Suprapubic skin (tissue), 4 donors: Measurements from ENCODE around the gene CELF5. TPM values are rescaled to one million over a fixed set of nuclear protein-coding genes. Genes with fewer than 3 reads are reported as not detected.
"Not testable (repeated sequence)": the region's sequence is repeated elsewhere in the genome, so short reads cannot be mapped to it uniquely, and the experiment has no call there.

Source experiments
- DNase-seq, 2 donors: peaks; one replicate each; pipeline ENCODE4 v3.0.0-alpha.2; 2019; ENCODE audit warnings: low spot score in 2 of 2
- H3K27ac ChIP-seq: fragments of 200-600 bp; sonication (generic); one replicate; pipeline ENCODE4 v1.5.1; 2019
- H3K27me3 ChIP-seq: fragments of 200-600 bp; sonication (generic); one replicate; pipeline ENCODE4 v1.5.1; 2019
- H3K36me3 ChIP-seq: fragments of 200-600 bp; sonication (generic); one replicate; pipeline ENCODE4 v1.5.1; 2019
- H3K4me1 ChIP-seq: fragments of 200-600 bp; sonication (generic); one replicate; pipeline ENCODE4 v1.5.1; 2019
- H3K4me3 ChIP-seq: fragments of 200-600 bp; sonication (generic); one replicate; pipeline ENCODE4 v1.5.1; 2019; ENCODE audit warnings: mild to moderate bottlenecking
- H3K9me3 ChIP-seq: fragments of 200-600 bp; sonication (generic); one replicate; pipeline ENCODE4 v1.5.1; 2019
- EP300 ChIP-seq: sonication (generic); formaldehyde crosslinking; IDR thresholded peaks from one replicate; pipeline ENCODE4 v1.6.1; 2017; ENCODE audit warnings: antibody characterized with exemption
- POLR2A ChIP-seq, 2 donors: fragments of 450-650 bp; IDR thresholded peaks; one replicate each; pipeline ENCODE4 v1.6.1; 2017; ENCODE audit warnings: antibody characterized with exemption in 2 of 2, mild to moderate bottlenecking in 2 of 2, moderate library complexity in 2 of 2
- POLR2AphosphoS5 ChIP-seq, 3 donors: sonication (generic); formaldehyde crosslinking; IDR thresholded peaks; one replicate each; pipeline ENCODE4 v1.6.1; 2017; ENCODE audit warnings: antibody characterized with exemption in 3 of 3
- WGBS: methylation state at CpG from one replicate; pipeline ENCODE4 v1.1.5; 2018; 5-methylcytosine and 5-hydroxymethylcytosine counted together
- total RNA-seq, 4 donors: library from RNA; depleted of rRNA; stranded (reverse); fragments of >200 nt; gene quantifications; one replicate each; pipeline ENCODE4 v1.1.0, GENCODE V29; 2016
- TF ChIP-seq, protein P1 (sequence below), 2 donors: fragments of 200-600 bp in 1 of 2; fragments of 450-650 bp in 1 of 2; sonication (generic) in 1 of 2; IDR thresholded peaks; one replicate each; pipeline ENCODE4 v1.5.1; 2016 to 2019; ENCODE audit warnings: antibody characterized with exemption in 2 of 2, mild to moderate bottlenecking in 1 of 2, moderate library complexity in 1 of 2

CELF5 gene
- total RNA-seq, 4 donors from 2014 or later: 0.17 to 0.87 (median 0.64) TPM; not detected in 1

DNA sequence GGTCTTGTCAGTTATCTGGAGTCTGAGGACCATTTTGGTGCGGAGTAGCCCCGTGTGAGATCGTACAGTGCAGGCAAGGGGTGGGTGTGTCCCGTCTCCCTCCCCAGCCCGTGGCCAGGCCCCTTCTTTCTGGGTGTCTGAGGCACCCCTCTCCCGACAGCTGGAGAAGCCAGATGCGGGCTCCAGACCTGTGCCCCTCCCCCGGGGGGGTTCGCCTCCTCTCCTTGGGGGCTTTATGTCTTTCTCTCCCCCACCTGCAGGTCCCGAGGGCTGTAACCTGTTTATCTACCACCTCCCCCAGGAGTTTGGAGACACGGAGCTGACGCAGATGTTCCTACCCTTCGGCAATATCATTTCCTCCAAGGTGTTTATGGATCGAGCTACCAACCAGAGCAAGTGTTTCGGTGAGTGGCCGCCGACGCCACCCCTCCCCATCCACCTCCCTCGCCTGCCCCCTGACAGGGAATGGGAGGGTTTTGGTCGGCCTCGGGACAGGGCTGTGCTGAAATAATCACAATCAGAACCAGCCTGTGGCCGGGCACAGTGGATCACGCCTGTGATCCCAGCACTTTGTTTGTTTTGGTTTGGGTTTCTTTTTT lies 65.6 kb downstream of the CELF5 start:
- no peak for DNase-seq
- H3K36me3 ChIP-seq: no peaks in the 10 kb centered on the region
- peaks cover 66% of the 10 kb centered on the region for H3K27me3 ChIP-seq
- H3K4me3 ChIP-seq: no peak overlapping the region
- TF ChIP-seq, protein P1, sequence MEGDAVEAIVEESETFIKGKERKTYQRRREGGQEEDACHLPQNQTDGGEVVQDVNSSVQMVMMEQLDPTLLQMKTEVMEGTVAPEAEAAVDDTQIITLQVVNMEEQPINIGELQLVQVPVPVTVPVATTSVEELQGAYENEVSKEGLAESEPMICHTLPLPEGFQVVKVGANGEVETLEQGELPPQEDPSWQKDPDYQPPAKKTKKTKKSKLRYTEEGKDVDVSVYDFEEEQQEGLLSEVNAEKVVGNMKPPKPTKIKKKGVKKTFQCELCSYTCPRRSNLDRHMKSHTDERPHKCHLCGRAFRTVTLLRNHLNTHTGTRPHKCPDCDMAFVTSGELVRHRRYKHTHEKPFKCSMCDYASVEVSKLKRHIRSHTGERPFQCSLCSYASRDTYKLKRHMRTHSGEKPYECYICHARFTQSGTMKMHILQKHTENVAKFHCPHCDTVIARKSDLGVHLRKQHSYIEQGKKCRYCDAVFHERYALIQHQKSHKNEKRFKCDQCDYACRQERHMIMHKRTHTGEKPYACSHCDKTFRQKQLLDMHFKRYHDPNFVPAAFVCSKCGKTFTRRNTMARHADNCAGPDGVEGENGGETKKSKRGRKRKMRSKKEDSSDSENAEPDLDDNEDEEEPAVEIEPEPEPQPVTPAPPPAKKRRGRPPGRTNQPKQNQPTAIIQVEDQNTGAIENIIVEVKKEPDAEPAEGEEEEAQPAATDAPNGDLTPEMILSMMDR (IDR thresholded peaks at IDR 0.05): no peak
- no peak for TF ChIP-seq EP300
- H3K9me3 ChIP-seq: no peaks in the 10 kb centered on the region
- H3K27ac ChIP-seq: no peak overlapping the region
- H3K4me1 ChIP-seq: peaks cover 9% of the 10 kb centered on the region
- 20% methylated on average over 23 of the region's 23 CpGs for WGBS

DNA sequence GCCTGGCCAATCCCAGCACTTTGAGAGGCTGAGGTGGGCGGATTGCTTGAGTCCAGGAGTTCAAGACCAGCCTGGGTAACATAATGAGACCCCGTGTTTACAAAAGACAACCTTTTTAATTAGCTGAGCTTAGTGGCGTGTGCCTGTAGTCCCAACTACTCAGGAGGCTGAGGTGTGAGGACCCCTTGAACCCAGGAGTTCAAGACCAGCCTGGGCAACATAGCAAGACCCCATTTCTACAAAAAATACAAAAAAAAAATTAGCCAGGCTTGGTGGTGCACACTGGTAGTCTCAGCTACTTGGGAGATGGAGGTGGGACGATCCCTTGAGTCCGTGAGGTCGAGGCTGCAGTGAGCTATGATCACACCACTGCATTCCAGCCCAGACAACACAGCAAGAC lies 66.4 kb downstream of the CELF5 start:
- not testable (repeated sequence) for H3K36me3 ChIP-seq, H3K4me1 ChIP-seq, H3K27ac ChIP-seq, DNase-seq, H3K9me3 ChIP-seq, H3K4me3 ChIP-seq
- H3K27me3 ChIP-seq: peaks cover 67% of the 10 kb centered on the region
- 92% methylated on average over 6 of the region's 6 CpGs for WGBS

DNA sequence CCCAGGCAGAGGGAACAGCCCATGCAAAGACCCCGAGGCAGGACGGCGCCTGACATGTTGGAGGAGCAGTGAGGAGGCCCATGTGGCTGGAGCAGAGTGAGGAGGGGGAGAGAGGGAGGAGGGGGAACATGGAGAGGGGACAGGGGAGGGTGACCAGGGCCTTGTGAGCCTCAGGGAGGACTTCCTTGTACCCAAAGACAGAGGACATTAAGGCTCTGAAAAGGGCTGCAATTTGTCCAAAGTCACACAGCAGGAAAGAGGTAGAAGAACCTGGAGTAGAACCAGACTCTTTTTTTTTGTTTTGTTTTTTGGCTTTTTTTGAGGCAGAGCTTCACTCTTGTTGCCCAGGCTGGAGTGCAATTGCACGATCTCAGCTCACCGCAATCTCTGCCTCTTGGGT lies 67.2 kb downstream of the CELF5 start:
- peaks cover 71% of the 10 kb centered on the region for H3K27me3 ChIP-seq
- no peak overlapping the region for H3K4me3 ChIP-seq
- DNase-seq: no peak
- H3K4me1 ChIP-seq: no peaks in the 10 kb centered on the region
- 92% methylated on average over 5 of the region's 5 CpGs for WGBS
- H3K36me3 ChIP-seq: no peaks in the 10 kb centered on the region
- no peaks in the 10 kb centered on the region for H3K9me3 ChIP-seq
- TF ChIP-seq, protein P1 (IDR thresholded peaks at IDR 0.05): no peak
- TF ChIP-seq EP300 (no peak), POLR2A (IDR thresholded peaks at IDR 0.05) (no peak), POLR2AphosphoS5 (IDR thresholded peaks at IDR 0.05) (no peak)
- H3K27ac ChIP-seq: no peak overlapping the region

DNA sequence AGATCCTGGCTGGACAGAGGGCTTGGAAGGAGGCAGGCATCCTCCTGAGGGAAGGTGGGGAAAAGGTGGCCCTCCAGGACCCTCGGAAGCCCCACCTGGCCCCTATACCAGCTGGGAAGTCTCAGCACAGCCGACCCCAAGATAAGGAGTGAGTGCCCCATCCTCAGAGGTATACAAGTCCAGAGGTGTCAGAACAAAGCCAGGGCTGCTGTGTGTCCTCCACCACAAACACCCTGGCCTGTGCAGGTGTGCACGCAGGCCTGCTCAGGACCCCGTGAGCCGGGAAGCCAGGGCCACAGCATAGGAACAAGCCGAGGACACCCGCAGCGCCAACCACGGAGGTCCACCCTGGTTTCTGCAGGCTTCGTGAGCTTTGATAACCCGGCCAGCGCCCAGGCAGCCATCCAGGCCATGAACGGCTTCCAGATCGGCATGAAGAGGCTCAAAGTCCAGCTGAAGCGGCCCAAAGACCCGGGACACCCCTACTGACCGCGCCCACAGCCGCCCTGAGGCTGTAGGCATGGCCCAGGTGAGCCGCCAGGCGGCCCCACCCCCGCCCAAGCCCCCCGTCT lies 68.6 kb downstream of the CELF5 start:
- Histone ChIP-seq H3K4me3 (no peak overlapping the region), H3K4me1 (no peaks in the 10 kb centered on the region), H3K36me3 (no peaks in the 10 kb centered on the region), H3K9me3 (no peaks in the 10 kb centered on the region), H3K27me3 (peaks cover 83% of the 10 kb centered on the region), H3K27ac (no peak overlapping the region)
- DNase-seq: no peak
- 83% methylated on average over 16 of the region's 23 CpGs for WGBS
- TF ChIP-seq EP300: no peak
- TF ChIP-seq POLR2A (IDR thresholded peaks at IDR 0.05): no peak
- no peak for TF ChIP-seq POLR2AphosphoS5 (IDR thresholded peaks at IDR 0.05)
- TF ChIP-seq, protein P1 (IDR thresholded peaks at IDR 0.05): no peak

DNA sequence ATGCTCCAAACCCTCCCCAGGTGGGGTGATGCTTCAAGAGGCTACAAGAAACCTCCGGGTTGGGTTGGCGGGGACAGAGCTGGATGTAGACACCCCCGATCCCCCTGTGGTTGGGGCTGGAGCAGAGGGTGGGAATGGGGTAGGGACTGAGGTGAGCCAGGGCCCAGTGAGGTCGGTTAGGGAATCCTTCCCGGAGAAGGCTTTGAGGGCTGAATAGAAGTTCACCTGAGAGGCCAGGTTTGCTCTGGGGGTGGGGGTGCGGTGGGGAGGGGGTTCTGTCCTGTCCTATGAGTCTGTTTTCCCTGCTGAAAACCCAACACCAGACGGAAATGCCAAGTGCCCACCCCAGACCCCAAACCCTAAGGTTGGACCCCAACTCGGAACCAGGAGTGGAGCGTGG lies 69.1 kb downstream of the CELF5 start:
- TF ChIP-seq, protein P1 (IDR thresholded peaks at IDR 0.05): no peak
- no peak for TF ChIP-seq EP300
- TF ChIP-seq POLR2AphosphoS5 (IDR thresholded peaks at IDR 0.05): no peak
- TF ChIP-seq POLR2A (IDR thresholded peaks at IDR 0.05): no peak
- WGBS: 77% methylated on average over 4 of the region's 9 CpGs
- no peak overlapping the region for H3K27ac ChIP-seq
- no peaks in the 10 kb centered on the region for H3K9me3 ChIP-seq
- no peaks in the 10 kb centered on the region for H3K36me3 ChIP-seq
- DNase-seq: no peak
- peaks cover 83% of the 10 kb centered on the region for H3K27me3 ChIP-seq
- H3K4me3 ChIP-seq: no peak overlapping the region
- H3K4me1 ChIP-seq: no peaks in the 10 kb centered on the region
